Uterus (tissue), 2 donors: Measurements from ENCODE around the gene LRBA.

ENCODE experiments used
- CTCF ChIP-seq, 4 experiments: fragments of 200-600 bp in 2 of 4; fragments of 450-650 bp in 2 of 4; sonication (generic) in 2 of 4; IDR thresholded peaks; one replicate each; pipeline ENCODE4 v1.5.1; 2016 to 2019; ENCODE audit warnings: antibody characterized with exemption in 4 of 4, mild to moderate bottlenecking in 2 of 4, moderate library complexity in 1 of 4
- POLR2A ChIP-seq, 2 donors: fragments of 450-650 bp; IDR thresholded peaks; one replicate each; pipeline ENCODE4 v1.6.1; 2016; ENCODE audit warnings: antibody characterized with exemption in 2 of 2, mild to moderate bottlenecking in 1 of 2, moderate library complexity in 1 of 2

DNA sequence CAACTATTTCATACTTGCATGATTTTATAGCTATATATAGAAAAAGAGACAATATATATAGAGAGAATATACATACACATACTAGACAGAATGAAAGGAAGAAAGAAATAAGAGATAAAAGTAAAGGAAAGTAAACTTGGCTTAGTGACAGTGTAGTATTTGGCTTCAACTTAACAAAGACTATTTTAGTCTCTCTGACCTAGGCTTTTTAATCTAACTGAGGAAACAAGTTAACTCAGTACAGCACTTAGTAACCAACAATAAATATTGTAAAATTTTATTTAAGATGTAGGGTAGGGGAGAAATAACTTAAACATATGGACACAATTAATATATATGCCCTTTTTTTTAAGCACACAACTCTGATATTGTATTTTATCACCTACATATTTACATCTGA is 682.1 kb downstream of the LRBA start:
- TF ChIP-seq CTCF (IDR thresholded peaks at IDR 0.05) (no peak), POLR2A (IDR thresholded peaks at IDR 0.05) (no peak)
